Stimulated activated CD8-positive, alpha-beta memory T cell treated with anti-CD3 and anti-CD28 coated beads, Interleukin-12 subunit alpha, Interleukin-12 subunit beta, amount 100 ng/mL, for 4 hours (primary cell): Measurements from ENCODE around the gene ZNF776.
"Not testable (repeated sequence)": the region's sequence is repeated elsewhere in the genome, so short reads cannot be mapped to it uniquely, and the experiment has no call there.

Experiments
- DNase-seq: peaks from one replicate; pipeline ENCODE4 v3.0.0-alpha.2; 2020; ENCODE audit warnings: low read depth

ZNF776 gene

DNA sequence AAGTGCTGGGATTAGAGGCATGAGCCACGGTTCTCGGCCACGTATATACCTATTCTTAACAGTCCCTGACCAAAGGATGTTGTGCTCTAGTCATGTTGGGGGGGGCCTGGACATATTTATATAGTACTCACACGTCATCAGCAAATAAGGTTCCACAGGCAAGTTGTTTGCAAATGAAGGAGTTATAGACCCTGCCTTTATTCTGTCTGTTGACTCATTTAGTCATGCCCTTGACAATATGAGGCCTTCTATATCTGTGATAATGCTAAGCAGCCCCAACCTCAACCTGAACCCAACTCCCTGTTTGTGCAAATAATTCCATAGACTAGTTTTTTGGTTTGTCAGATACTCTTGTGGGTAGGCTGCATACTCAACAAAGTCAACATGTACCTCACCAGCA is 31.7 kb downstream of the ZNF776 start:
- DNase-seq: no peak

DNA sequence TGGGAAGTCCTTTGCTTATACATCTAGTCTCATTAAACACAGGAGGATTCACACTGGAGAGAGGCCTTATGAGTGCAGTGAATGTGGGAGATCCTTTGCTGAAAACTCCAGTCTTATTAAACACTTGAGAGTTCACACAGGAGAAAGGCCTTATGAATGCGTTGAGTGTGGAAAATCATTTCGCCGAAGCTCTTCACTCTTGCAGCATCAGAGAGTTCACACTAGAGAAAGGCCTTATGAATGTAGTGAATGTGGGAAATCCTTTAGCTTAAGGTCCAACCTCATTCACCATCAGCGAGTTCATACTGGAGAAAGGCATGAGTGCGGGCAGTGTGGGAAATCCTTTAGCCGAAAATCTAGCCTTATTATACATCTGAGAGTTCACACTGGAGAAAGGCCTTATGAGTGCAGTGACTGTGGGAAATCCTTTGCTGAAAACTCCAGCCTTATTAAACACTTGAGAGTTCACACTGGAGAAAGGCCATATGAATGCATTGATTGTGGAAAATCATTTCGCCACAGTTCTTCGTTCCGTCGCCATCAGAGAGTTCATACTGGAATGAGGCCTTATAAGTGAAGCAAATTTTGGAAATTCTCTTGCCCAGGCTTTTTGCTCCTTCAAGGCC is 32.7 kb downstream of the ZNF776 start:
- DNase-seq: no peak

DNA sequence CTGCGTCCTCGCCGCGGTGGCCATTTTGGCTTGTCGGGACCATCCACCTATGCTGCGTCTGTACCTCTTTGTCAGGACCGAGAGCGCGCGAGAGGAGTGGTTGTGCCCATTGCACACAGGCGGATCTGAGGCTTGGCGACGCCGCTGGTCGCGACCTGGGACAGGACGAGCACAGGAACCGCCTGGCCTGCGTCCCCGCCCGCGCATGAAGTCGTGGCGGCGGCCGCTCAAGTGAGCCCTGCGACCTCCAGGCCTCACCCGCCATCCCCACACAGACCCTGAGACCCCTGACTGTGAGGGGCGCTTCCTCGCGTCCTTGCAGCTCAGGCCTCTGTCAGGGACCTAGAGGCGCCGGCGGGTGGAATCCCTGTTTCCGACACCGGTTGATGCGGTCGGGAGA is 39.7 kb downstream of the ZNF776 start:
- DNase-seq: no peak

DNA sequence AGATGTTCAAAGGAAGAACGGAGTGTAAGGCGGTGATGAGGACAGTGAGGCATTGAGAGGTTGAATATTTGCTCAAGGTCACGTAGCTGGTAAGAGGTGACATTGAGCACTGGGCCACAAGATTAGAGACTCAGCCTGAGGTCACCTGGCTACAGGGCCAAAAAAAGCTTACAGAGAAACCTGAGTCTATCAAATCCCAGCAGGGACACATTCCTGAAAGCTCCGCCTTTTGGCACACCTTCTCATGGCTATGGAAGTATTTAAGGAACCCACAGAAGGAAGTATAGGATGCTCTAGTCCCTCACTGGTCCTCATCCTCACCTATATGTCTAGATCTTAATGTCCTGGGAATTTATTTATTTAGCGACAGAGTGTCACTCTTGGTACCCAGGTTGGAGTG is 40.3 kb downstream of the ZNF776 start:
- DNase-seq: no peak

DNA sequence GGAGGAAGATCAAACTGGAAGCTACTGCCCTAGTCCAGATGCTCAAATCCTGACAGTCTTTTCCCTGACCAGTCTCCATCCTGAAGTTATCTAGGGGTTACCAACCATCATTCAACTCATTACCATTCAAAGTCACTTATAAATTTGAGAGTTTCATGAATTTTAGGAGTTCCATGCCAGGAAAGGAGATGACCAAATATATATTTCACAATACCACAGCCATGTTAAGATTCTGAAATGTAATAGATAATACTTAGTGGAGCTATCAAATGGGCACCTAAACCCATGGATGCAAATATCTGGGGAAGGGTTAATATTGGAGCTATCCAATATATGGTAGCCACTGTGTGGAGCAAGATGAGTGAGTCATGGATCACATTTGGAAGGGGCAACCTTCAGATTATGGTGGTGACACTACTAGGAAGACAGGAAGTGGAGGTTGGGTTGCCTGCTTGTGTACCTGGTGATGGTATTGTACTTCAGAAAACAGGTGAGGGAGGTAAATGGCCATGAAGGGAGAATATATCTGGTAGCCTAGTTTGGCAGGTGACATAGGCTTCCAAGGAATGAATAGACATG is 41.6 kb downstream of the ZNF776 start:
- no peak for DNase-seq

DNA sequence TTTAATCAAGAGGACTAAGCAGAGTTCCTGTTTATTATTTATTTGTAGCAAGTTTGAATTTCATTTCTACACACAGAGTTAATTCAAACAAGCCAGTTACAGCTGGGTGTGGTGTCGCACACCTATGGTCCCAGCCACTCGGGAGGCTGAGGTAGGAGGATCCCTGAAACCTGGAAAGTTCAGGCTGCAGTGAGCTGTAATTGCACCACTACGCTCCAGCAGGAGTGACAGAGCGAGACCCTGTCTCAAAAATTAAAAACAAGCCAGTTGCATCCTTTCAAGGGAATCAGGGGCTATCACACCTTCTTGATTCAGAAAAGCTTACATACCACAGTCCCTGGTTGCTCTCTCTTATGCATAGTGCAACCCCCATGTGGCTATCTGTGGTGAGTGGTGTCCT is 42.7 kb downstream of the ZNF776 start:
- no peak for DNase-seq

DNA sequence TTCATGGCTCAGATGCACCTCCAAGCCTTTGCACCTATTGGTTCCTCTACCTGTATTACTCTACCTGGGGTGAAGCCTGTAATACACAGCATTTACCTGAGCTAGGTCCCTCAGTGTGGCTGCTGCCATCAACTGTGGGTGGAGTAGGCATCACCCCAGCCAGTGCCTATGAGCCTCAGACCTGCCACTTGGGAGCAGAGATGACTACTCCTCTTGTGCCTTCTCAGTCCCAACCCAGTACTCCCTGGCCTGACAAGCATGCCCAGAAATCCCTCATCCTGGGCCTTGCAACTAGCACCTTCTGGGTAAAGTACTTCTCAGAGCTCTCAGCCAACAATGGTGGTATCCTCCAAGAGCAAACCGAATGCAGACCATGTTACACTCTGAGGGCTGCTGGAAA is 50.0 kb downstream of the ZNF776 start:
- DNase-seq: not testable (repeated sequence)

DNA sequence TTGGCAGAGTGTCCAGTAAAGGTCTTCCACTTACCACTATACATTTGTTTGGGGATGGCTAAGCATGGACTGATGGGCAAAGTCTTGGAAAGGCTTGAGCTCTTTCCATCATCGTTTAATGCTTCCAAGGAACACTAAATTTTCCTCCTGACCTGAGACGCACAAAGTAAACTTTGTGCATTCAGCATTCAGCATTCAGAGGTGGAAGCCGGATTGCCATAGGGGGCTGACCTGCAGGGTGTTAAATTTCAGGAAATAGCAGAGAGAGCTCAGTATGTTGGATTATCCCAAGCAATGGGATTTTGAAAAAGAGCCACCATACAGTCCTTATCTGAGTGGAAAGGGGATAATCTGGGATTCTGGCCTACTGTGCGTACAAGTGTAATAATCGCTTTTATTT is 54.1 kb downstream of the ZNF776 start:
- DNase-seq: no peak

DNA sequence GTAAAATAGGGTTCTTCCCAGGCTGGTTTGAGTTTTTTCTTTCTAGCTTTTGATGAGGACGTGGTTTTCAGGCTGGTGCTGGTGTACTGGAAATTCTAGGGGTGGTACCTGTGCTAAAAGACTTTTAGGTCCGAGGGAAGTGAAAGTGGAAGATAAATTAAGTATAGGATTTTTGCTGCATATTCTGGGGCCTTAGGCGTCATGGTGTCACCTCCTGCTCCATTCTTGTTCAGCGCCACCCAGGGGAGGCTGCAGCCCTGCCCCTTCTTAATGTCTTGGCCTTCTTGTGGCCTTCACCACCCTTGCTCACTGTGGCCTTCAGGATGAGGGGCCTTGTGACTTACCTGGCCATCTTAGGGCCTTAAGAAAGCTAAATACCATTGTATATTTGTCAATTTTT is 55.7 kb downstream of the ZNF776 start:
- DNase-seq: no peak

DNA sequence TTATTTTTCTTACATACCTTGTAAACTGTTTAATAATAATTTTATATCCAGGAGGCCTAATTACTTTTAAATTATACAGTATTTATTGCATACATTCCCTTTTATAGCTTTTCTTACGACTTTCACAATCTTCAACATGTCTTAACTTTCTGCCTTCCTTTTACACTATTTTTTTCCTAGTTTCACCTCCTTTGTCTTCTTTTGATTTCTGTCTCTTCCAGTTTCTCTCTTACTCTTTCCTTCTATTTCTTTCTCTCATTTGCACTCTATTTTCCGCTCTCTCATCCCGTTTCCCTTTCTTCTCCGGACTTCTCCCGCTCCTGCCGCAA is 56.6 kb downstream of the ZNF776 start:
- DNase-seq: no peak

DNA sequence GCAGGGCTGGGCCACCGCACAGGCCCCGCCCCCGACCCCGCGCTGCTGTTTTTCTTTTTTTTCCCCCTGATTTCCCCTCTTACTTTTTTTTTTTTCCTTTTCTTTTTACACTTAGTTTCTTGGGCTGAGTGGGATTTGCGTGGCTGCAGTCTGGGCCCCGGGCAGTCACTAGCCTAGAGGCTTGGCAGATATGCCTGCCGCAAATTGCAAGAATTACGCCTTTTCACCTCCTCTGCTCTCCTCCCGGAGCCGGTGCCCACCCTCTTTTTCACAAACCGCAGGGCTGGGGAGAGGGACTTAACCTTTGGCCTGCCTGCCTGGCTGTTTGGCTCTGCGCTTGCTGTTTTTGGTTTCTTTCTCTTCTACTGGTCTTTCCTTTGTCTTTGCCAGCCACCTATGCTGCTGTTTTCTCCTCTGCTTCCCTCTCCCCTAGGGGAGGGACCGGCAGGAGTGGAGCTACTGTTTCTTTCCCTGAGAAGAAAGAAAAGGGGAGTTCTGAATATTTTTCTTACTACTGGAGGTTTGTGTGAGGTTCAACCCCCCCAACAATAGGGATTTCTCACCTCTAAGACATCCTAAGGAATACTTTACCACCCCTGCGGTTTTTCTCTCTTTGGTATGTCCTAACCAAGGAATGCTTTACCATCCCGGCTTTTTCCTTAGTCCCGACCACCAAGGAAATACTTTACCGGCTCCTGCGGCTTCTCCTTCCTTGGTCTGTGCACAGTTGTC is 57.1 kb downstream of the ZNF776 start:
- DNase-seq: no peak

DNA sequence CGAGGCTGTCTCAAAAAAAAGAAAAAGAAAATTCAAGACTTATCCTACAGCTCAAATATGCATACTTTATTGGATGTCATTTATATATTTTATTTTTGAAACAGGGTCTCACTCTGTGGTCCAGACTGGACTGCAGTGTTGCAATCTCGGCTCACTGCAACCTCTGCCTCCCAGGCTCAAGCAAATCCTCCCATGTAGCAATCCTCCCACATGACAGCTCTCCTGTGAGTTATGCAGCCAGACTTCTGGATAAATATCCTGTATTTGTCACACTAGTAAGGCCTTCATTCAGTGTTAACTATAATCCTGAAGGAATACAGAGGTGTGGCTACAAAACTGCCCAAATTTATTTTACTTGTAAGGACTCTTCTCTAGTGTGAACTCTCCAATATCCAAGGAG is 60.9 kb downstream of the ZNF776 start:
- no peak for DNase-seq
